Erythroblast (primary cell): ENCODE results near the gene PPP3CA.

Experiments
- DNase-seq, 2 experiments: peaks; one replicate each; lab custom pipeline; 2025; lab: John Stamatoyannopoulos, UW
- GATA1 ChIP-seq: IDR thresholded peaks from 2 replicates; pipeline ENCODE4 v1.6.1; 2011; ENCODE audit warnings: low read depth, mild to moderate bottlenecking, control low read depth, low read length, moderate library complexity
- POLR2A ChIP-seq: IDR thresholded peaks from 2 replicates; pipeline ENCODE4 v1.6.1; 2011; ENCODE audit warnings: mild to moderate bottlenecking, low read length

Gene PPP3CA

DNA sequence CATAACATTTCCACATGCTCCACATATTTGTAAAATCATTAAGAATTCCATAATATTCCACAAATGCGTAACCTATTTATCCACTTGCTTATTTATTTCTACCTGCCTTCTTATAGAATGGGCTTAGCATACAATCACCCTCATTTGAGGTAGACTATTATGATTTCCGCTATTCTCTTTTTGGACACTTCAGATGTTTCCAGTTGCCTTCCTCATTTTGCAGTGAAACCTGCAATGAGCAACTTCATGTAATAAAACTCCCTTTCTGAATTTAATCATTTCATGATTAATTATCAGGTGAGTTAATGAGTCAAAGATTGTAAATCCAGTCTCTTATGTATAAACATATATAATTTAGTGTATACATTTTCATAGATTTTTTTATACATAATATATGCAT is 58.0 kb downstream of the PPP3CA start:
- TF ChIP-seq POLR2A (no peak), GATA1 (no peak)
- DNase-seq: no peak

DNA sequence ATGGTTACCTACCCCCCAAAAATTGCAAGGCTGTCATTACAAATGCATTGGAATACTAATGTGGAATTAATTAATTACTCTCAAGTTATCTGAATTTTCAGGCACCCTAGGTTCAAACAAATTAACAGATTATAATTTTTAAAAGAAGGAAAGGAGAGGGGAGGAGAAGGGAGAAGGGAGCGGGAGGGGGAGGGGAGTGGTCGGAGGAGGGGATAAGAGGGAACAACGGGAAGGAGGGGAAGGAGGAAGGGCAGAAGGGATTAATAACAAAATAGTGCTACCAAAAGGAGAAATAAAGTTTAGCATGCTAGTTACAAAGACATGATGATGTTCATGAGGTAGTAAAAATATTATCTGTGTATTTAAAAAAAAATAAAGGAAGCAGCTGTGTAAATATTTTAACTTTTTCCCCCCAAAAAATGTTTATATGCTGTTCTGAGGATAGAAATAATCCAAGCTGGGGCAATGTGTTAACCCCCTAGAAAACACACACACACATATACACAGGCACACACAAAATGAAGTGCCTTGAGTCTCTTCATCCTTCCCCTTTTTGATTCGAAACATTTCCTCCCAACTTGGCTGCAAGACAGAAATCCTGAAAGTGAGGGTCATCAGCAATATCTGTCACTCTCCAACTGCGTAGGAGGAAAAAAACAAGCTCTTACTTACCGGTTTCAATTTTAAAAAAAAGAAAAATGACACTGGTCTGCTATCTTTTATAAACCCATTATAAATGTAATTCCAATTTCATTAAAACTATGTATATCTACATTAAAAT is 58.8 kb downstream of the PPP3CA start:
- TF ChIP-seq GATA1: no peak
- TF ChIP-seq POLR2A: no peak
- peak; percentile 36 to 62 for DNase-seq

DNA sequence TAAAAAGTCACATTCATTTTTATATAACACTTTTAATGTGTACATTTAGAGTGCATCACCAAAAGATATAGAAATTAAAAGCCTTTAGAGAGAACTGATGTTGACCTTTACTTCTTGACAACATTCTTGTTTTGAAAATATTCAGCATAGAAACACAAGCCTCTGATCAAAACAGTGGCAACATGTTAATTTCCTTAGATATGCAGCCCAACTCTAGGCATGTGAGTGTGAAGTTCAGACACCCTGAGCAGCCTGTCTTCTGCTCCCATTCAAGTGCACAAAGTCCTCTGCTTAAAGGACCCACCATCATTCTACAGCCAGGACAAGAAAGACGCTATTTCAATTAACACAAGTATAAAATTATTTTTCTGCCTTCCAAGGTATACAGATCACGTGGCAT is 60.0 kb downstream of the PPP3CA start:
- DNase-seq: peak in 1 of 2 experiments; percentile 36
- TF ChIP-seq POLR2A: no peak
- no peak for TF ChIP-seq GATA1

DNA sequence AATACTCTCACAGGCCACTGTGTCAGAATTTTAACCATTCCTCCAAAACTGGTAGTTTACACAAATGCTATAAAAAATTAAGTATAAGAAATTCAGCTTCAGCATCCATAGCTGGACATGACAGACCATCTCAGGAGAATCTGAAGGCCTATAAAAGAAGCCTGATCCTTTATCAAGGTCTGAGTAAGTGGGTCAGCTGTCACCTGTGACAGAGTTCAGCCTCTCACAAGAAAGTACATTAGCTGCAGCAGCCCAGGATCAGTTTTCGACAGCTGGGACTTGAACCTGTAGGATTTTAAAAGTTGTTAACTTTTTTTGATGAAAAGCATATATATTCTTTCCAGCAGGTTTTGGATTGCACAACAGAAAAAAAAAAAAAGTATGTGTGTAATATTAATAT is 60.7 kb downstream of the PPP3CA start:
- DNase-seq: no peak
- TF ChIP-seq GATA1: no peak
- no peak for TF ChIP-seq POLR2A

DNA sequence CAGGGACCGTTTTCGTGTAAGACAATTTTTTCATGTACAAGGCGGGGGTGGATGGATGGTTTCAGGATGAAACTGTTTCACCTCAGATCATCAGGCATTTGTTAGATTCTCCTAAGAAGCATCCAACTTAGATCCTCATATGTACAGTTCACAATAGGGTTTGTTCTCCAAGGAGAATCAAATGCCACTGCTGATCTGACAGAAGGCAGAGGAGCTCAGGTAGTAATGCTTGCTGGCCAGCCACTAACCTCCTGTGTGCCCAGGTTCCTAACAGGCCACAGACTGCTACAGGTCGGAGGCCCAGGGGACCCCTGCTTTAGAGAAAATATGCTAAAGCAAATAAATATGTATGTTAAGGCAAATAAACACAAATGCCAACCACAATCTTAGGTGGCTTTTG is 61.3 kb downstream of the PPP3CA start:
- DNase-seq: no peak
- no peak for TF ChIP-seq POLR2A
- no peak for TF ChIP-seq GATA1

DNA sequence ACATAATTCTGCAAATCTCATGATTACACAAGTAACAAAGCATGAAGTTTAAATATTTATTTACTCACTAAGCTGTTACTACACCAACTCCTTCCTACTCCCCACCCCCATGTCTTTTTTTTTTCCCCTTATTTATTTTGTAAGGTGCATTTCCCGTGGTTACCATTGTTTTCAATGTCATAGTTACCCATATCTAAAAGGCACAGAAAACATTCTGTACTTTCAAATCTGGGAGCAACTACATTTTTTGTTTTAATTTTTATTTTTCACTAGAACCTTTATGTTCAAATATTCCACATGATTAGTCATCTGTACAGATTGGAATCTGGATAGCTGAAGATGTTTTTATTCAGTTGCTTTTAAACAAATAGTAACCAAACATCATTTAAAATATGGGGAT is 62.8 kb downstream of the PPP3CA start:
- peak in 1 of 2 experiments; percentile 21 for DNase-seq
- TF ChIP-seq GATA1: no peak
- TF ChIP-seq POLR2A: no peak

DNA sequence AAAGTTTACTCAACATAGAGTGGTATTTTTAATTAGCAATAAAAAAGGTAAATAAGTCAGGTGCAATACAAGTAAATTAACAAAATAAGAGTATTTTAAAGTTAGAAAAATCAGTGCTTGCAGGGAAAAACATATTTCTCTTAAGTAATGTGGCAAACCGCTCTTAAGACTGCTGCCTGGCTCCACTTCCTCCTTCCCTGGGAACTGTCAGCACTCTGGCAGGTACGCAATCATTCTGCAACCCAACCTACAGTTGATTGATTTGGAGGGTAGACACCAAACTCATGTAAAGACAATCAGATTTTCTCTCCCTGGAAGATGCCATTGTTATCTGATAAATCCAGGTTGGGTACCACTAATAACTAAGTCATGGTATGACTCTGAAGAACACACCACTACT is 63.9 kb downstream of the PPP3CA start:
- DNase-seq: no peak
- TF ChIP-seq POLR2A (no peak), GATA1 (no peak)

DNA sequence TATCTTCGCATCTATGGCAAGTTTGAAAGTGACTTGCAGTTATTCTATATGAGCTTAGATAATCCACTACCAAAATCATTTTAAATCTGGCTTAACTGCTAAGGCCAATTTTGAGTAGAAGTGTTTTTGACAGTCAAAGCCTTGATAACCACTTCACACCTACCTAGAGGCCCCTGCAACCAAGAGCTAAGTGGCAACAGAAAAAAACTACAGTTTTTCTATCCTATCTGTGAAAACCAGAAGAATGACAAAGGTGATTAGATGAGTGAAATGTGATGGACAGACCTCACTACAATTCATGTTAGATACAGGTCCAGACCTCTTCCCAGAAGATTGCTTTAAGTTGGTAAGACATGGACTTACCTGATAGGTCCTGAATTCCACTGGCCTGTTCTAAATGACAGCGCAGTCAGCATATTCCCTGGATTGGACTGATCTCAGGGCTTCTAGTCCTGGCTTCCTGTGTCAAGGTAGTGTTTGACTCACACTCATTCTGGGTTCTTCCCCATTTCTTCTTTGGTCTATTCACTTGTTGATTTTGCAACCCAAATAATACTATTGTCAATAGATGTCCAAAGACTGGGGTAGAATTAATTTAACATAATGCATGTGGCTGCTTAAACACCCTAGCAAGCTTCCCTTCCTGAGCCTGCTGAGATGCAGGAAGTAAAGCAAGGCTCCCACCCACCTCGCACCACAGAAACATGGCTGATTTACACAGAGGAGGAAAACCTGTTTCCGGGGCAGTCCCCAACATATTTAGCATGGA is 65.1 kb downstream of the PPP3CA start:
- TF ChIP-seq GATA1 (no peak), POLR2A (no peak)
- DNase-seq: peak in 1 of 2 experiments; percentile 16

DNA sequence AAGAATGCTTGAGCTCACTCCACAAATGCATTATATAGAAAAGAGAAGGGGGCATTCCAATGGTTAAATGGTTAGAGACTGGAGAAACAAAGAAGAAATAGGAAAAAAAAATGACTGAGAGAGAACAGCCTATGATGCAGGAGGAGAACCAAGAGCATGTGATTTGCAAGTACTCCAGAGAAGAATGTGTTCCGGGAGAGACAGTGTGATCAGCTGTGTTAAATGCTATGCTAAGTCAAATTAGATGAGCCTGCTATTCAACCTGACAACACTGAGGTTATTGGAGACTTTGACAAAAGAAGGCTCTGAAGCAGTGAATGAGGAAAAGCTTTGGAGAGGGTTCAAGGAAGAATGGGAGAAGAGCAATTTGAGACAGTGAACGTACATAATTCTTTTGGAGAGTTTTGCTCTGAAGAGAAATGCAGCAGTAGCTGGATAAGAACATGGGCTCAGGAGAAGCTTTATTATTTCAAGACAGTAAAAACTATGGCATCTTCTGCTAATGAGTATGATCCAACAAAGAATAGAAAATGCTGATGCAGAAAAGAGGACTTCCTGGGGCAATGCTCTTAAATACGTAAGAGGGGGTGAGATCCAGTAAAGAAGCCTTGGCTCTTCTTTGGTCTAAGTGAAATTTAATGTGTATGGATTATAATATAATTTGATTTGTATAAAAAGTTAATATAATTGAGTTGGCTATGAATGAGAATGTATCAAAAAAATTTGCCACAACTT is 66.3 kb downstream of the PPP3CA start:
- TF ChIP-seq POLR2A: no peak
- TF ChIP-seq GATA1: no peak
- DNase-seq: no peak

DNA sequence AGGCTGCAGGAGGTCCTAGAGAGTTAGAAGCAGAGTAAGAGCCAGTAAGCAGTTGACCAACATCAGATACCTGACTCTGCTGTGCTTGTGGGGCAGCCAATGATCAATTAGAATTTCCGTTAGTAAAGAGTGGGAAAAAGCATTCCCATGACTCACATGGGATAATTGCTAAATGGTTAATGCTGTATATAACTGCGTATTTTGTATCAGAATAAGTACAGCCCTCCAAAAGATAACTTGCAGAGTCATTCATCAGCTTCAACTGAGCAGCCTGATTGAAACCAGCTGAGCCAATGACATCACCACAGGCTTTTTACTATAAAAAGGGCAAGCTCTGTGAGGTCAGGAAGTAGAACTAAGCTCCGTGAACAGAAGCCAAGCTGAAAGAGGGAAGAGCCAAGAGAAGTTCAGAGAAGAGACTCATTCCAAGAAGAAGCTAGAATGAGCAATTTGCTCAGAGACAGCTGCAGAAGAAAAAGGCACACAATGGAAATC is 67.9 kb downstream of the PPP3CA start:
- no peak for TF ChIP-seq POLR2A
- TF ChIP-seq GATA1: no peak
- DNase-seq: peak; percentile 46 to 75

DNA sequence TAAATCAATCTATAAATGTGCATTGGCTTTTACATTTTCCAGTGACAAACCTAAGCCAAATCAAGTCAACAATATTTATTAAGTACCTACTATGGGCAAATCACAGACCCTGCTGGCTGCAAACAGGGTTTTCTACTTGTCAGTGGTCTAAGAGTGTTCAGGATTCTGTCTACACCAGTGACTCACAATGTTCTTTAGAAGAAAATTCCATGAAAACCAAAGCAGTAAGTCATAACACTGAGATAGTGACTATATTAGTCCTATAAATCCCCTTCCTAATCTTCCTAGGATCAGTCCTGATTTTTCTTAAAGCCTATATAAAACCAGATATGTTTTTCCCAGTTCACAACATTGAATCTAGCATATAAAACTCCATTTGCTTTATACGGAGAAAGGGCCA is 69.7 kb downstream of the PPP3CA start:
- no peak for TF ChIP-seq POLR2A
- no peak for TF ChIP-seq GATA1
- no peak for DNase-seq

DNA sequence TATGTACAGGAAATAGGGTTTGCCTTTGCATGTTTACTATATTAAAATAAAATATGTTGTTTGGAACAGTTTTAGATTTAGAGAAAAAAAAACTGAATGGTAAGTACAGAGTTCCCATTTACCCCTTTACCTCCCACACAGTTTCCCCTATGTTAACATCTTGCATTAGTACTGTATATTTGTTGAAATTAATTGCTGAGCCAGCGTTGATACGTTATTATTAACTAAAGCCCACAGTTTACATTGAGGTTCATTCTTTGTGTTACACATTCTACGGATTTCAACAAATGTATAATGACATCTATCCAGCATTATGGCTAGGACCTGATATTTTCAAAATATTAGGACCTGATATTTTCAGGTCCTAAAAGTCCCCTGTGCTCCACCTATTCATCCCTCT is 70.7 kb downstream of the PPP3CA start:
- TF ChIP-seq GATA1: no peak
- no peak for TF ChIP-seq POLR2A

DNA sequence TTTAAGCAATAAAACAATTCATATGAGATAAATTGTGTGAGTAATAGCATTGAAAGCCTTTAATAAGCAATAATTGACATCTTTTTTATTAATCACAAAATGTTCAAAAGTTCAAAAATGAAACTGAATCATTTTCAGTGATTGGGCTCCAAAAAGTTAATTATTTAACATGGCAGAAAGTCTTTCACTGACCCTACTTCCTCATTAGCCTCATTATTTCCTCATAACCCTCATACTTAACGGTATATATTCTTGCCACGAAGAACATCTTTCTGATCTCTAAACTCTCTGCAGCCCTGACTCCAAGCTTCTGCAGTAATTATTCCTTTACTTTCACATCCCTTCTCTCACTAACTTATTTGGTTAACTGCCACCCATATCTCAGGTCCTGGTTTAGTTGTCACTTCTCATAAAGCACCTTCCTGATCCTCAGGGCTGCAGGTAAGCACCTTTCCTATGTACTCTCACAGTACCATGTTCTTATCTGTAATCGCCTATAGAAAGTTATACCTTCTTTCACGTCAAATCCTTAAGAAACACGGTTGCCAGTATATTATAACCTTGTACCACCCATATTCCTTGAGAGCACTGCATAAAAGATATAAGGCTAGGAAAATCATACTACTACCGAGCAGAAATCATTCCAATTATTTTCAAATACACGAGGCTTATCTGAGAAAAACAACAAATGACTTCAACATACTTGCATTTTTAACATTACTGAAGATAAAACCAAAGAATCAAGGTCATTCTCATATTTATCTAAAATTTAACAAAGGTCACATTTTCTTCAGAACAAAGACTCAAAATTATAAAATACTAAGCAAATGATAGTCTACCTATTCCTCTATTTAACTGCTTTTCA is 72.2 kb downstream of the PPP3CA start:
- no peak for DNase-seq
- no peak for TF ChIP-seq GATA1
- TF ChIP-seq POLR2A: no peak

More for the DNA sequence above, 70.7 kb downstream of the PPP3CA start:
- DNase-seq: no peak
